GM21825 (cell line): Measurements from ENCODE around the gene F11.
"Not testable (repeated sequence)": the region's sequence is repeated elsewhere in the genome, so short reads cannot be mapped to it uniquely, and the experiment has no call there.

Experiments
- ATAC-seq: cut with Tn5 transposase; IDR thresholded peaks from one replicate; pipeline ENCODE4 v1.9.1; 2021; ENCODE audit warnings: mild to moderate bottlenecking, moderate library complexity; ENCODE audit not compliant: unreplicated experiment

The F11 gene

DNA sequence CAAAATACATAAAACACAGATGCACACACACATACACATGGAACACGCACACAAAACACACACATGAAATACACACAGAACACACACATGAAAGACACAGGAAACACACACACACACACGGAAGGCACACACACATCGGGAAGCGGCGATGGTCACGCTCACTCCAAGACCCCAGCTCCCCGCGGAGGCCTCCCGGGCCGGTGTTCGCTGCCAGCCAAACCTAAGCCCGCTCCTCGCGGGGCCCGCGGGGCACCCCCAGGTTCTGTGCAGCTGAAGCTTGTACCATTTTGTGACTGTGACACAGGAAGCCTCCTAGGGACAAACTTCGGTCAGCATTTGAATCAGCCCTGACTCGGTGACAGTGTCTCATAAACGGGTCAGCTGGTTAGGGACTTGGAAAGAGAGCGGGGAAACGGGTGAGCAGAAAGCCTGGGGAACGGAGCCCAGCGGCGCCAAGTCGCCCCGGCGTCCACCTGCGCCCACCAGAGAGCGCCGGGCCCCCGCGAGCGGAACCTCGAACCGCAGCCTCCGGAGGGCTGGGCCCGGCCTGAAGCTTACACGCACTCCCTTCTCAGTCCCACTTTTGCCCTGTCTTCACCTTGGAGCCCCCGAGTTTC, 32.1 kb downstream of the F11 start:
- no peak for ATAC-seq

DNA sequence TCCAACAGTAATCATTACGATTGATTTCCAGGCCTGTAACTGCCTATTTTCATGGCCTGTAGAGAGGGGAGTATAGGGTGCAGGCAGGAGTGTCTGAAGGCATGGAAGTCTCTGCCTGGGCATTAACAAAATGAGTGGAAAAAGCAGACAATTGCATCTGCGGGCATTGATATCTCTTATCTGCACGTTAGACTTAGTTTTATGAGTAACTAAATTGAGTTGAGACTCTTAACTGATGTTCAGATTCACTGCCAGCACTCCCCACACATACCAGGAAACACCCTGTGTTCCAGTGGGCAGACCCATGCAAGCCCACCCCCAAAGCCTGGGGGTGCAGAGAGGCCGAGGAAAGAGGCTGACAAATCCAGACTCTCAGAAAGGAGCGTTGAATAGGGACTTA, 33.3 kb downstream of the F11 start:
- no peak for ATAC-seq

DNA sequence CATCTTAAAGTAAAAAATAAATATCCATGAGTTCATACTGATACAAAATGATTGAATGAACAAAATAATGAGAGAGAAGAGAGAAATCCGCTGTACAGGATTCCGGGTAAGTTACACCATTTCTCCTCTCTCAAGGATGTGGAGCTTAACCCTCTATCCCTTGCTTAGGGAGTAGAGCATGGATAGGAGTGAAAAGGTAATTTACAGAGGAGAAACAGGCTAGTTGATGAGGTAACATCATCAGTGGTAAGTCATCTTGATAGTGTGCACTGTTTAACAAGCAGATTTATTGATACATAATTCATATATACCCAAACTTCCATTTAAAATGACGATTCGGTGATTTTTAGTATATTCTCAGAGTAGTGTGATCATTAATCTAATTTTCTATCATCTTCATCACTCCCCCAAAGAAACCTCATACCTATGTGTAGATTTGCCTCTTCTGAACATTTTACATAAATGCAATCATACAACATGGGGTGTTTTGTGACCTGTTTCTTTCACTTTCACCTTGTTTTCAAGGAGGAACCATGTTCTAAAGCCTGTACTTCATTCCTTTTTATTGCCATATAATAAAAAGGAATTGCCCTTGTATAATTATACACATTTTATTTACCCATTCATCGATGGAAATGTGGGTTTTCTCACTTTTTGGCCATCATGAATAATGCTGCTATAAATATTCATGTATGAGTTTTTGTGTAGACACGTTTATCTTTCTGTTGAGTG, 34.8 kb downstream of the F11 start:
- no peak for ATAC-seq

DNA sequence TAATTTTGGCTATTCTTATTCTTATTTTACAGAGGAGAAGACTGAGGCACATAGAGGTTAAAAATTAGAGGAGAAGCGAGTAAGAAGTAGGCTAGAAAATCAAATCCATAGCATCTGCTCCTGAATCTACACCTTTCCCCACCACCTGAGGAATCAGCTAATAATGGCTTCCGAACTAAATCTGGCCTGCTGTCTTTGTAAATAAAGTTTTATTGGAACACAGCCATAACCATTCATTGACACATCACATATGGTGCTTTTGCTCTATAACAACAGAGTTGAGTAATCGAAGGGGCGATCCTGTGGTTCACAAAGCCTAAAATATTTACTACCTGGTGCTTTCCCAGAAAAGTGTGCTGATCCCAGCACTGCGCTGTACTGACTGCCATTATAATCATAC, 38.2 kb downstream of the F11 start:
- no peak for ATAC-seq

DNA sequence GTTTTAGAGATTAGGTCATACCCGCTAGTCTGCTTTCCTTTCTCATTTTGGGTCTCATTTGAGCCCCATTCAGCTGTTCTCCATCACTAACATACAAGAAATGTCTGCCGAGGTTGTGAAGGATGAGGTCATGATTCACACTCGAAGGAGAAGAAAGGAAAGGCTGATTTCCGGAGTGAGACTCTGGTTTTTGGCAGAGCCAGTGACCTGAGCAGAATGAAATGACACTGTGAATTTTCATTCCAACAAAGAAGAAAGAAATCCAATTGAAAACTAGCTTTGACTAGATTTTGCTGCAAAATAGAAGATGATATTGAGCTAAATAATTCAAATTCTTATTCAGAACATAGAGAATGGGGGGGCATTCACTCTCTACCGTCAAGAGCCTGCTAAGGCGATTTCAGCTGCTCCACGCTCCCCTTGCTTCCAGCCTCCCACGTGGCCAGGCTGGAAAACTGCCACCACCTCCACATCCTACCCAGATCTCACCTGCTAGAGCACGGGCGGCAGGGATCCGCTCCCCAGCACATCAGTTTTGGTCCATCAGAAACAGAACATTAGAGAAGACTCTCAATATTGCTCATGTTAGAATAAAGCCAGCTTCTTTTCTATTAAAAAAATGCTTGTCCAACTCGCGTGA, 39.0 kb downstream of the F11 start:
- ATAC-seq, result no peak

DNA sequence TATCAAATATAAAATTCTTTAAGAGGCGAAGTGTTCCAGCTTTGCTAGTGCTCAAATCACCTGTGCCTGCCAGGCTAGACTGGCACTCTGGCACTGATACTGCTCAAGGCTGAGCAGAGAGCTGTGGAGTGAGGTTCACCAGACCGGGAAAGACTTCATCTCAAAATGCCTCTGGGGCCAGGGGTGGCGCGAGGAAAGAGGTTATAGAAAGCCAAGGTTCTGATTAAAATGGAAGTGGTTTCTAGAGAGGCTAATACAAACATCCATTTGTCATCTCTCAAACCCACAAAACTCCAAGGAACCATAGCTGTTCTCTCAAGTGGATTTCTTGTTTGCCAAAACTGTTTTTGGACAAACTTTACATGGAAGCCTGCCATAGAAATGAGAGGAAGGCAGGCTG, 41.5 kb downstream of the F11 start:
- no peak for ATAC-seq

DNA sequence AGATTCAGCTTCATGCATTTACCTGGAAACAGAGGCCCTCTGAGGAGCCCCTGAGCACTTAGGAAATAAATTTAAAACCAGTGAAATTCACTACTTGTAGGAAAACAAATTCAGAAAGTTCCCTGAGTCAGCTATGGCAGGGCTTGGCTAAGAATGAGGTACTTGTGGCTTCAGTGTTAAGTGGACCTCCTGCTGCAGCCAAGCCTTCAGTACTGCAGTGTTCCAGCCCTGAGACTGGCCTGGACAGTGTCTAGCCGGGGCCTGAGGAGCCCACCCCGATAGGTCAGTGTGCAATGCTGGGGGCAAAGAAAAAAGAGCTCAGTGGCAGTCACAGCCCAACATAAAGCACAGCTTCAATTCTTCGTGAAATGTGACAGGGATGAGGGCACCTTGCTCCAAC, 41.9 kb downstream of the F11 start:
- no peak for ATAC-seq

DNA sequence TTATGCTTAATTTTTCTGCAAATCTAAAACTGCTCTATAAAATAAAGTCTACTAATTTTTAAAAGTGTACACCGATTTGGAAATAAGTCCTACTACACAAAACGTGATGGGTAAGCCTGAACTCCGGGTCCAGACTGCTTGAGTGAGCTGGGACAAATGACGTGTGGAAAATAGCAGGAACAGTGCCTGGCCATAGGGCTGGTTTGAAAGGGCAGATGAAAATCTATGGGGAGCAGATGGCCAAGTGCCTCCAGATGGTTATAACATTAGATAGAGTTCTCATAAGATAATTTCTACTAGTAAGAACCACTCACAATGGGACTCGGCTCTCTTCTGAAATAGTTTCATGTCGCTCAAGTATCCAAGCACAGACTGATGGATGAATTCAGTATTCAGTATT, 52.5 kb downstream of the F11 start:
- ATAC-seq, result no peak

DNA sequence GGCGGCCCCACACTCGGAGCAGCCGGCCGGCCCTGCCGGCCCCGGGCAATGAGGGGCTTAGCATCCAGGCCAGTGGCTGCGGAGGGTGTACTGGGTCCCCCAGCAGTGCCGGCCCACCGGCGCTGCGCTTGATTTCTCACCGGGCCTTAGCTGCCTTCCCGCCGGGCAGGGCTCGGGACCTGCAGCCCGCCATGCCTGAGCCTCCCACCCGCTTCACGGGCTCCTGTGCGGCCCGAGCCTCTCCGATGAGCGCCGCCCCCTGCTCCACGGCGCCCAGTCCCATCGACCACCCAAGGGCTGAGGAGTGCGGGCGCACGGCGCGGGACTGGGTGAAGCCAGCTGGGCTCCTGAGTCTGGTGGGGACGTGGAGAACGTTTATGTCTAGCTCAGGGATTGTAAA, 58.7 kb downstream of the F11 start:
- not testable (repeated sequence) for ATAC-seq

DNA sequence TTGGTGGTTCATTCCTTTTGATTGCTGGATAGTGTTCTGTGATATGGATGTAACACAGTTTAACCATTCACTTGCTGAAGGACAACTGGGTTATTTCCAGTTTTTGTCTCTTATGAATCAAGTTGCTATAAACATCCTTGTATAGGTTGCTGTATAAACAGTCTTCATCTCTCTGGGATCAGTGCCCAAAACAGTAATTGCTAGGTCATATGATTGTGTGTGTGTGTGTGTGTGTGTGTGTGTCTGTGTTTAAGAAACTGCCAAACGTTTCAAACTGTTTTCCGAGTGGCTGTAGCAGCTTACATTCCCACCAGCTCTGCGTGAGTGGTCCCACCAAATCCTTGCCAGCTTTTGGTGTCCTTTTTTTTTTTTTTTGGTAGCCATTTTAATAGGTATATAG, 60.4 kb downstream of the F11 start:
- ATAC-seq, result no peak

DNA sequence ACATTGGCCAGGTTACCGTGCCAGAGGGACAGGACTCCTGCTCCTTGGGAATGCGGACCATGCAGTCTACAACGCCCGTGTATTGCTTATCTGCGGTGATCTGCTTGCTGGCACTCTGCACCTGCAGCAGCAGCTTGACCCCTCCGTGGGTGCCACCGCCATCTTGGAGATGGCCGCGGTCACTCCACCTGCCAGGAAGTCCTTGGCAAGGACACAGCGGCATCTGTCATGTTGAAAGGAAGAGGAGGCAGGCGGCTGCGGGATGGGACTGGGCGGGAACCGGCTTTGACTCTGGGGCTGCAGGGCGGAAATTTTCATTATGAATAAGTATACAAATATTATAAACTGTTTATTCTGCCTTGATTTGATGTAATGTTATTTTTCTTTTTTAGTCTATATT, 63.4 kb downstream of the F11 start:
- no peak for ATAC-seq

DNA sequence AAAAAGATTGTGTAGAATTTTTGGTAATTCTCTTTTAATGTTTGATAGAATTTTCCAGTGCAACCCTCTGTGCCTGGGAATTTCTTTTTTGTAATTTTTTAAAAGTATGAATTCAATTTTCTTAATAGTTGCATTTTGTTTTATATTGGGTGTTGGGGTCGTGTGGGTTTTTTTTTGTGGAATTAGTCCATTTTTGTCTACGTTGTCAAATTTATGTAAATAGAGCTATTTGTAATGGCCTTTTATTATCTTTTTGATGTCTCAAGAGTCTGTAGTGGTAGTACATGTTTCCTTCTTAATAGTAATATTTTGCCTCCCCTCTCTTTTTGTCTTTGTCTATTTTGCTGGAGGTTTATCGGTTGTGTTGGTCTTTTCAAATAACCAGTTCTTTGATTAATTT, 64.4 kb downstream of the F11 start:
- no peak for ATAC-seq

DNA sequence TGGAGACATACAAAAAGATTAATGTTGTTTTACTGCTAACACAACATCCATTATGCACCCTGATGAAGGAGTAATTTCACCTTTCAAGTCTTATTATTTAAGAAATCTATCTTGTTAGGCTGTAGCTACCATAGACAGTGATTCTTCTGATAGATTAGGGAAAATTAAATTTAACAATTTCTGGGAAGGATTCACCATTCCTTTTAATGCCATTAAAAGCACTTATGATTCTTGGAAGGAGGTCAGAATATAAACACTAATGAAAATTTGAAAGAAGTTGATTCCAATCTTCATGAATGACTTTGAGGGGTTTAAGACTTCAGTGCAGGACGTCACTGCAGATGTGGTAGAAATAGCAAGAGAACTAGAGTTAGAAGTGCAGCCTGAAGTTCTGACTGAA, 69.8 kb downstream of the F11 start:
- no peak for ATAC-seq
